ENCODE measurements around the gene INKA2.
"Not testable (repeated sequence)": the region's sequence is repeated elsewhere in the genome, so short reads cannot be mapped to it uniquely, and the experiment has no call there.

Gene INKA2

GRCh38 chr1:111742938-111743549 is 3.8 kb upstream of the INKA2 start:
- no peaks in the 10 kb centered on the region for H3K36me3 ChIP-seq
- no peaks in the 10 kb centered on the region for H3K9me3 ChIP-seq
- H3K4me3 ChIP-seq (ENCODE audit: low read depth, low read length), result no peak overlapping the region
- no peaks in the 10 kb centered on the region for H3K27me3 ChIP-seq
- no peak for DNase-seq
- no peaks in the 10 kb centered on the region for H3K4me1 ChIP-seq
- TF ChIP-seq CTCF (IDR thresholded peaks at IDR 0.05; ENCODE audit: low read depth, low read length), result no peak

GRCh38 chr1:111742292-111742691 is 3.1 kb upstream of the INKA2 start:
- H3K27me3 ChIP-seq; H3K9me3 ChIP-seq; H3K36me3 ChIP-seq; H3K4me1 ChIP-seq; H3K4me3 ChIP-seq (ENCODE audit: low read depth, low read length); DNase-seq: not testable (repeated sequence)

GRCh38 chr1:111739925-111740765 is 950 bp upstream of the INKA2 start:
- Histone ChIP-seq H3K27me3 (no peaks in the 10 kb centered on the region), H3K9me3 (no peaks in the 10 kb centered on the region), H3K4me1 (no peaks in the 10 kb centered on the region; the same call in 1 of the 2 replicates), H3K4me3 (ENCODE audit: low read depth, low read length) (peak overlapping the region; percentile 69), H3K36me3 (no peaks in the 10 kb centered on the region)
- TF ChIP-seq CTCF (IDR thresholded peaks at IDR 0.05; ENCODE audit: low read depth, low read length), result no peak
- peak; percentile 80 for DNase-seq

GRCh38 chr1:111738436-111739193 is 580 bp downstream of the INKA2 start:
- peak; percentile 84 for DNase-seq
- Histone ChIP-seq H3K9me3 (no peaks in the 10 kb centered on the region), H3K27me3 (no peaks in the 10 kb centered on the region), H3K4me3 (ENCODE audit: low read depth, low read length) (peak overlapping the region; percentile 69), H3K4me1 (no peaks in the 10 kb centered on the region; the same call in 1 of the 2 replicates), H3K36me3 (no peaks in the 10 kb centered on the region)
- TF ChIP-seq CTCF (IDR thresholded peaks at IDR 0.05; ENCODE audit: low read depth, low read length), result no peak

- Histone ChIP-seq H3K4me3 (ENCODE audit: low read depth, low read length) (peak overlapping the region; percentile 69), H3K9me3 (no peaks in the 10 kb centered on the region), H3K4me1 (no peaks in the 10 kb centered on the region; the same call in 1 of the 2 replicates), H3K27me3 (no peaks in the 10 kb centered on the region), H3K36me3 (no peaks in the 10 kb centered on the region)
- no peak for TF ChIP-seq CTCF (IDR thresholded peaks at IDR 0.05; ENCODE audit: low read depth, low read length)
- no peak for DNase-seq
These were observed 1.1 kb downstream of the INKA2 start for GRCh38 chr1:111738133-111738435.

GRCh38 chr1:111737216-111738132 is 1.7 kb downstream of the INKA2 start:
- Histone ChIP-seq H3K9me3 (no peaks in the 10 kb centered on the region), H3K4me1 (no peaks in the 10 kb centered on the region; the same call in 1 of the 2 replicates), H3K4me3 (ENCODE audit: low read depth, low read length) (no peak overlapping the region; the same call in 1 of the 2 replicates), H3K36me3 (no peaks in the 10 kb centered on the region), H3K27me3 (no peaks in the 10 kb centered on the region)
- no peak for DNase-seq
- no peak for TF ChIP-seq CTCF (IDR thresholded peaks at IDR 0.05; ENCODE audit: low read depth, low read length)

All from BE2C (cell line).